ENCODE data around the gene UNC5A.

GRCh38 chr5:176818391-176819098 is 8.2 kb downstream of the UNC5A start:
- TF ChIP-seq CBFB (IDR thresholded peaks at IDR 0.05; ENCODE audit: low read depth) (no peak), SIN3A (IDR thresholded peaks at IDR 0.05; ENCODE audit: low read depth, low read length) (no peak), ZBED1 (IDR thresholded peaks at IDR 0.05; ENCODE audit: borderline replicate concordance) (no peak), CBX3 (IDR thresholded peaks at IDR 0.05; ENCODE audit: borderline replicate concordance, low read depth) (no peak), EZH2 (IDR thresholded peaks at IDR 0.05; ENCODE audit: borderline replicate concordance, control insufficient read depth, low read depth, low read length) (no peak)
- TF ChIP-seq, protein P1, sequence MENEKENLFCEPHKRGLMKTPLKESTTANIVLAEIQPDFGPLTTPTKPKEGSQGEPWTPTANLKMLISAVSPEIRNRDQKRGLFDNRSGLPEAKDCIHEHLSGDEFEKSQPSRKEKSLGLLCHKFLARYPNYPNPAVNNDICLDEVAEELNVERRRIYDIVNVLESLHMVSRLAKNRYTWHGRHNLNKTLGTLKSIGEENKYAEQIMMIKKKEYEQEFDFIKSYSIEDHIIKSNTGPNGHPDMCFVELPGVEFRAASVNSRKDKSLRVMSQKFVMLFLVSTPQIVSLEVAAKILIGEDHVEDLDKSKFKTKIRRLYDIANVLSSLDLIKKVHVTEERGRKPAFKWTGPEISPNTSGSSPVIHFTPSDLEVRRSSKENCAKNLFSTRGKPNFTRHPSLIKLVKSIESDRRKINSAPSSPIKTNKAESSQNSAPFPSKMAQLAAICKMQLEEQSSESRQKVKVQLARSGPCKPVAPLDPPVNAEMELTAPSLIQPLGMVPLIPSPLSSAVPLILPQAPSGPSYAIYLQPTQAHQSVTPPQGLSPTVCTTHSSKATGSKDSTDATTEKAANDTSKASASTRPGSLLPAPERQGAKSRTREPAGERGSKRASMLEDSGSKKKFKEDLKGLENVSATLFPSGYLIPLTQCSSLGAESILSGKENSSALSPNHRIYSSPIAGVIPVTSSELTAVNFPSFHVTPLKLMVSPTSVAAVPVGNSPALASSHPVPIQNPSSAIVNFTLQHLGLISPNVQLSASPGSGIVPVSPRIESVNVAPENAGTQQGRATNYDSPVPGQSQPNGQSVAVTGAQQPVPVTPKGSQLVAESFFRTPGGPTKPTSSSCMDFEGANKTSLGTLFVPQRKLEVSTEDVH (IDR thresholded peaks at IDR 0.05; ENCODE audit: low read depth, partially characterized antibody), result no peak

Measured in GM12878 (cell line).